Measurements from ENCODE around the gene TMEM184B. TPM values are rescaled to one million over a fixed set of nuclear protein-coding genes. Genes with fewer than 3 reads are reported as not detected.

TMEM184B gene
- total RNA-seq, 4 donors from 2014 or later: 61.1 to 138 (median 72.0) TPM

DNA sequence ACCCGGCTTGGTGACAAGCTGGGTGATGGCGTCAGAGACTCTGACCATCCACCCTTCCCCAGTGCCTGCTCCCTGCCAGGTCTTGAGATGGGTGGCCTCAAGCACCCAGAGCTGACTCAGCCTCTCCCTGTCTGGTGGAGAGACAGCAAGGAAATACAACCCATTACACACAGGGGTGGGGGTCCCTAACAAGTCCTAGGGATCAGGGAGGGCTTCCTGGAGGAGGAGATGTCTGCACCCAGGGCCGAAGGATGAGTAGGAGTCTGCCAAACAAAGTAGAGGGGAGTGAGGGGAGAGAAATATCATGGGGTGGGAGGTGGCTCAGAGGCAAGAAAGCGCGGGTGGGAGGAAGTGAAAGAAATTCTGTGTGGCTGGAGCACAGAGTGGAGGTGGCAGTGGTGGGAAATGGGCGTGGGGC is 64.2 kb downstream of the TMEM184B start:
- H3K4me3 ChIP-seq: no peak overlapping the region
- peaks cover 0 to 49% (median 25%) of the 10 kb centered on the region in 4 donors for H3K4me1 ChIP-seq
- TF ChIP-seq EP300 (IDR thresholded peaks at IDR 0.05): no peak
- TF ChIP-seq, protein P1, sequence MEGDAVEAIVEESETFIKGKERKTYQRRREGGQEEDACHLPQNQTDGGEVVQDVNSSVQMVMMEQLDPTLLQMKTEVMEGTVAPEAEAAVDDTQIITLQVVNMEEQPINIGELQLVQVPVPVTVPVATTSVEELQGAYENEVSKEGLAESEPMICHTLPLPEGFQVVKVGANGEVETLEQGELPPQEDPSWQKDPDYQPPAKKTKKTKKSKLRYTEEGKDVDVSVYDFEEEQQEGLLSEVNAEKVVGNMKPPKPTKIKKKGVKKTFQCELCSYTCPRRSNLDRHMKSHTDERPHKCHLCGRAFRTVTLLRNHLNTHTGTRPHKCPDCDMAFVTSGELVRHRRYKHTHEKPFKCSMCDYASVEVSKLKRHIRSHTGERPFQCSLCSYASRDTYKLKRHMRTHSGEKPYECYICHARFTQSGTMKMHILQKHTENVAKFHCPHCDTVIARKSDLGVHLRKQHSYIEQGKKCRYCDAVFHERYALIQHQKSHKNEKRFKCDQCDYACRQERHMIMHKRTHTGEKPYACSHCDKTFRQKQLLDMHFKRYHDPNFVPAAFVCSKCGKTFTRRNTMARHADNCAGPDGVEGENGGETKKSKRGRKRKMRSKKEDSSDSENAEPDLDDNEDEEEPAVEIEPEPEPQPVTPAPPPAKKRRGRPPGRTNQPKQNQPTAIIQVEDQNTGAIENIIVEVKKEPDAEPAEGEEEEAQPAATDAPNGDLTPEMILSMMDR (IDR thresholded peaks at IDR 0.05): no peak
- TF ChIP-seq POLR2A (IDR thresholded peaks at IDR 0.05): no peak
- DNase-seq (ENCODE audit: low spot score in 2 of 2): no peak
- H3K27ac ChIP-seq: peak overlapping the region in 1 of 4 donors; percentile 62
- H3K36me3 ChIP-seq: peaks cover 0 to 5% (median 0%) of the 10 kb centered on the region in 3 donors
- WGBS, 2 donors: 77 to 79% methylated on average over 5 of the region's 6 CpGs
- H3K27me3 ChIP-seq: no peaks in the 10 kb centered on the region
- no peaks in the 10 kb centered on the region for H3K9me3 ChIP-seq

GRCh38 chr22:38207898-38208432 is 64.8 kb downstream of the TMEM184B start:
- peaks cover 0 to 5% (median 0%) of the 10 kb centered on the region in 3 donors for H3K36me3 ChIP-seq
- no peak for DNase-seq (ENCODE audit: low spot score in 2 of 2)
- no peak for TF ChIP-seq EP300 (IDR thresholded peaks at IDR 0.05)
- TF ChIP-seq POLR2A (IDR thresholded peaks at IDR 0.05): no peak
- TF ChIP-seq, protein P1 (IDR thresholded peaks at IDR 0.05): no peak
- H3K9me3 ChIP-seq: no peaks in the 10 kb centered on the region
- no peak overlapping the region for H3K4me3 ChIP-seq
- 88 to 89% methylated on average over 6 to 7 of the region's 7 CpGs for WGBS, 2 donors
- H3K27me3 ChIP-seq: no peaks in the 10 kb centered on the region
- peaks cover 0 to 49% (median 27%) of the 10 kb centered on the region in 4 donors for H3K4me1 ChIP-seq
- H3K27ac ChIP-seq: peak overlapping the region in 1 of 4 donors; percentile 50

GRCh38 chr22:38205261-38206128 is 67.3 kb downstream of the TMEM184B start:
- 42 to 44% methylated on average over 15 of the region's 15 CpGs for WGBS, 2 donors
- DNase-seq (ENCODE audit: low spot score in 2 of 2): peak; percentile 77 to 79
- no peak overlapping the region for H3K4me3 ChIP-seq
- H3K27me3 ChIP-seq: no peaks in the 10 kb centered on the region
- H3K9me3 ChIP-seq: no peaks in the 10 kb centered on the region
- peaks cover 0 to 55% (median 30%) of the 10 kb centered on the region in 4 donors for H3K4me1 ChIP-seq
- TF ChIP-seq POLR2A (IDR thresholded peaks at IDR 0.05) (peak in 1 of 2 donors; percentile 70), EP300 (IDR thresholded peaks at IDR 0.05) (peak; percentile 54 to 81)
- TF ChIP-seq, protein P1 (IDR thresholded peaks at IDR 0.05): peak in 1 of 5 experiments; percentile 17
- H3K36me3 ChIP-seq: peaks cover 0 to 5% (median 0%) of the 10 kb centered on the region in 3 donors
- H3K27ac ChIP-seq: peak overlapping the region; percentile 97 to 100 (median 100)

- peaks cover 0 to 5% (median 0%) of the 10 kb centered on the region in 3 donors for H3K36me3 ChIP-seq
- no peaks in the 10 kb centered on the region for H3K9me3 ChIP-seq
- no peak overlapping the region for H3K4me3 ChIP-seq
- WGBS, 2 donors: 71% methylated on average over 7 of the region's 7 CpGs
- TF ChIP-seq, protein P1 (IDR thresholded peaks at IDR 0.05): no peak
- TF ChIP-seq POLR2A (IDR thresholded peaks at IDR 0.05): no peak
- TF ChIP-seq EP300 (IDR thresholded peaks at IDR 0.05): no peak
- no peak for DNase-seq (ENCODE audit: low spot score in 2 of 2)
- peak overlapping the region; percentile 97 to 100 (median 100) for H3K27ac ChIP-seq
- no peaks in the 10 kb centered on the region for H3K27me3 ChIP-seq
- peaks cover 0 to 50% (median 30%) of the 10 kb centered on the region in 4 donors for H3K4me1 ChIP-seq
These were observed 68.0 kb downstream of the TMEM184B start for GRCh38 chr22:38204784-38205183.
